Measurements from ENCODE around the gene MYO7B.

MYO7B gene
- long read RNA-seq, donor 1 = 0 reads
- long read RNA-seq, donor 2, partial matches to known transcripts = 0 of 1 reads
- long read RNA-seq, donor 2, other reads (novel, unspliced or antisense) = 0 of 1 reads
- long read RNA-seq, donor 3 = 0 reads
- long read RNA-seq, donor 4 = 0 reads
- long read RNA-seq, donor 5 = 0 reads
- long read RNA-seq, donor 6, partial matches to known transcripts = 0 of 4 reads
- long read RNA-seq, donor 6, other reads (novel, unspliced or antisense) = 0 of 4 reads
- long read RNA-seq, donor 7 = 0 reads
- long read RNA-seq, donor 8 = 0 reads

DNA sequence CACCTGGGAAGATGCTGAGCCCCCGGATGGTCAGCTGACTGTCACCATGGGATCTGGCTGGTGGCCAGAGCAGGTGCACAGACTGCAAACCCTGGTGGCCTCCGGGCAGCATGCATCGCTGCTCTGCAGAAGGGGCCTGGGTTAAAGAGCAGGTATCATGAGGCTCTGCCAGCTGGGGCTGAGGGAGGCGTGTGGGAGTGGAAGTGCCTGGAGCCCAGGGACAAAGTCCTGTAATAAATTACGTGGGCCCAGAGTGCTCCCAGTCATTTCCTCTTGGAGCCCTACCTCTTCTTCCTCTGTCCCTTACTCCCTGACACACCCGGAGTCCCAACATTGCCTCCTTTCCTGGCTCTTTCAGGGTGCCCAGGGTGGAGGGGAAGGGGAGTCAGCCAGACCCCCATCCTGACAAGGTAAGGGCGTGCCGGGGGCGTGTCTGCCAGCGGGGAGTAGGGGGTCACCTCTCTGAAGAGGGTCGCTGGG is at the start of gene MYO7B:
Gene MYO7B (plus strand): TSS at position 262 of the 480 bp plus-strand sequence. CDS start 24,040 bp downstream, outside the sequence.
- DNase-seq = peak; percentile 51

DNA sequence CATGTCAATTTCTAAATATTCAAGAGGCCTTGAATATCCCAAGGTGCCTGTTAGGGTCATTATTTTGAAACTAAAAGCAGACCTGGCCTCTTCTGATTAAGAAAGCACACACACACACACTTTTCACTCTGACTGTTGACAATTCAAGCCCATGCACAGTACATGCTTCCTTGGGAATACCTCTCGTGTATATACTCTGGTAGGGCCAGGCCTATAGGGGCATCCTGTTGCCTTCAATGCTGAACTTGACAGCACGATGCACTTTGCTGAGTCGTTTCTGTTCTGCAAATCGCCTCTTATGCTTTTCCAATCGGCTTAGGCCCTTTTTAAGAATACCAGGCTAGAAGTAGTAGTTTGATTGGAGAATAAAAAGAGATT is 49.8 kb upstream of the MYO7B start:
- no peak for DNase-seq

DNA sequence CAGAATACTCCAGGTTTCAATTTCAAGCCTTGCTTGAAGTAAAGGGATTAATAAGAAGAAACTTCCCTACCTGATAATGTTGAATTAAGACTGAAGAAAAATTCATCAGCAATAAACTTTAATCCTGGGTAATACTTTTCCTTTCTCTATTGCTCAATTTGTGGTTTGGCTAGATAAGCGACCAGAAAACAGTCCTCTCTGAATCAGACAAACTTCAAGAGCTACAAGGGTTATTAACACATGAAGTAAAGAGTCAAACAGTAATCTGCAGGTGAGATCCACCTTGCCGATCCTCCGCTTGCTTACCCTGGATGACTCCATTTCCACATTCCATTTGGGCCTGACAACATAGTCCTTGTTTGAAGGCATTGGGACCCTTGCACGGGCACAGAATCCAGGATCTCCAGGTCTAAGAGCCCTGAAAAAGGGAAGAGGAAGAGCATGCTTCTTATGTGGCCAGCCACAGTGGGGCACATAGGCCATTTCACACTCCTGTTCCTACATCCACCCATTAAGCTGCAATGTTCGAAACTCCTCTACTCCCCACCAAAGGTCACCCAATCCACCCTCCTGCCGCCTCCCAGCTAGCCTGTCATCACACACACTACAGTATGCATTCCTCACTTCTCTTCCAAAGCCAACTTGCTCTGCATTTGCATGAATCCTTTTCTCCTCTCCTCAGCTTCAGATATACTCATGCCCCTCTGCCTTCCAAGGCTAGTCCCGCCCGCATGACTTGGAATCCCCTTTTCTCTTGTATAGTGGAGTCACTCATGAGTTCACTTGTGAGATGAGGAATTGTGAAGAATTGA is 49.0 kb upstream of the MYO7B start:
- DNase-seq = no peak

DNA sequence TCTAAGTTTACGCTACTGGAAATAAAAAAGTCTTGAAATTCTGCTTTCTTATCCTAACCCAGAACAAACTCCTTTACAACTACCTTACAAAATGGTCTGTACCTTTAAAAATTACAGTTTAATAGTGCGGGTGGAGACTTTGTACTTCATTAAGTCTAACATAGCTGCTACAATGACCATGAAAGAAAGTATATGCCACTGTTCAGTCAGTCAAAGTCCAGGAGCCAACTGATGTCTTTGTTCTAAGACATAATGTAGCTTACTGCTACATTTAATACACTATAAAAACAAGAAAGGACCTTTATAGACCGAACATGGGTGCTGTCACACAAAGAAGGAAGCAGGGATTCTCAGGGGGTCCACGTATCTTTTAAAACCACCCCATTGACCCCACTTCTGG is 45.2 kb upstream of the MYO7B start:
- DNase-seq = no peak

DNA sequence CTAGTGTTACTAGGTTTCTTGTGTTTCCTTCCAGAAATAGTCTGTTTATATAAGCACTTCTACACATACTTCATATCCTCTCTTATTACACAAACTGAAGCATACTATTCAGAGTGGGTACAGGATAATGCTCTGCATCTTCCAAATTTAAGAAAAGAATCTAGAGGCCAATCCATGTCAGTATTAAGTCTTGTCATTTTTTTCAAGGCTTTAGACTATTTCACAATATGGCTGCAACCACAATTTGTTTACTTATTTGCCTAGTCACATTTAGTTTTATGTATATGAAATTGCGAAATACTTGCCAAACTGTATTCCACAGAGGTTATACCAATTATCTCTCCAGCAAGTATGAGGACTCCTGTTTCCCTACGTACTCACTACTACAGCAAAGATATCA is 37.1 kb upstream of the MYO7B start:
- DNase-seq = no peak

DNA sequence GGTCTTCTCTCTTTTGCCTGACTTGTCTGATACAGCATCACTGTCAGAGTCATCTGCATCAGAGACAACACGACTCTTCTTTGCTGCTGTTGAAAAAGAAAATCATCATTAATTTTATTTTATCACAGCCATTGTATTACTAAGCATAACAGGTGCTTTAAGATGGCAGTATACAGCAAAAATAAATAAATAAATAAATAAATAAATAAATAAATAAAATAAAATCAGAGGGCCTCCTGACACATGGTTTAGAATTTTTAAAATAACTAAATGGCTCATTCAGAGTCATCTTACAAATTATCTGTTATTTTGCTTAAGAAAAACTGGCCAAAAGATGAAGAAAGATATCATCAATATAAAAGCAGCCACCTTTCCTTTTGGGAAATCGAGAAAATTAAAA is 32.0 kb upstream of the MYO7B start:
- DNase-seq = no peak

DNA sequence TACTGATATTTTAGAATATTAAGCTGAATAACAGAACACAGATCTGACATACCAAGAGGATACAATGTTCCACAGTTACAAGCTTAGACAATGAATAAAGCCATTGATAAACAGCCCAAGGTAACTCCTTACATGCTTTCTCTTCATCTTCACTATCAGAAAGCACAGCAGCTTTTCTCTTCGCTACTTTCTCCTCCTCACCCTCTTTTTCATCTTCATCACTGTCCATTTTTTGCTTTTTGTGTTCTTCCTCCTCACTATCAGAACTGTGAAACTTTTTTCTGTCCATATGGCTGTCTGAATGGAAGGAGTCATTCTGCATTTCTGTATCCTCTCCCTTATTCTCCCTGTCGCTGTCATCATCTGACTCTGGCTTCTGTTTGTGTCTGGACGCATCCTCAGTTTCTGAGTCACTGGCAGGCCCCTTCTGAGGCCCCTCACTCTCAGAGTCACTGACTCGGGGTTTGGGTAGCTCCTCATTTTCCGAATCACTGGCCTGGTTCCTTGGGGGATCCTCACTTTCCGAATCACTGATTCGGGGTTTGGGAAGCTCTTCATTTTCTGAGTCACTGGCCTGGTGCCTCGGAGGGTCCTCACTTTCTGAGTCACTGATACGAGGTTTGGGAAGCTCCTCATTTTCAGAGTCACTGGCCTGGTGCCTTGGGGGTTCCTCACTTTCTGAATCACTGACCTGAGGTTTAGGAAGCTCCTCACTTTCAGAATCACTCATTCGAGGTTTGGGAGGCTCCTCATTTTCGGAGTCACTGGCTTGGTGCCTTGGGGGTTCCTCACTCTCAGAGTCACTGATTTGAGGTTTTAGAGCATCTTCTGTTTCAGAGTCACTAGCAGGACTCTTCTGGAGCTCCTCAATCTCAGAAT is 30.7 kb upstream of the MYO7B start:
- DNase-seq = no peak

DNA sequence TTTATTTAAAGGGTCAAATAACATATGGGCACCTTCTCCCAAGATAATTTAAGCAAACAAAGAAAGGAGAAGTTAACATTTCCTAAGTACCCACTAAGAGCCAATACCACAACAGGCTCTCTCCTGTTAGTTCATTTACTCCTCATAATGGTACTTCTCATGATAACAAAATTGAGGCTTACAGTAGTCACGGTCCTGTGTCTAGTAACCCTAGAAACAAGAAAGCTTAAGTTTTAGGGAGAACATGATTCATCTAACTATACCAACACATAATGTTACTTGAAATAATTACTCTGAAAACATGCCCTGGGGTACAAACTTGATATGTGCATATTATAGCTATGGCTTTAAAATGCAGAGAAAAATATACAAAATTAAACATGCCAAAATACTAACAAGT is 29.0 kb upstream of the MYO7B start:
- DNase-seq = no peak

DNA sequence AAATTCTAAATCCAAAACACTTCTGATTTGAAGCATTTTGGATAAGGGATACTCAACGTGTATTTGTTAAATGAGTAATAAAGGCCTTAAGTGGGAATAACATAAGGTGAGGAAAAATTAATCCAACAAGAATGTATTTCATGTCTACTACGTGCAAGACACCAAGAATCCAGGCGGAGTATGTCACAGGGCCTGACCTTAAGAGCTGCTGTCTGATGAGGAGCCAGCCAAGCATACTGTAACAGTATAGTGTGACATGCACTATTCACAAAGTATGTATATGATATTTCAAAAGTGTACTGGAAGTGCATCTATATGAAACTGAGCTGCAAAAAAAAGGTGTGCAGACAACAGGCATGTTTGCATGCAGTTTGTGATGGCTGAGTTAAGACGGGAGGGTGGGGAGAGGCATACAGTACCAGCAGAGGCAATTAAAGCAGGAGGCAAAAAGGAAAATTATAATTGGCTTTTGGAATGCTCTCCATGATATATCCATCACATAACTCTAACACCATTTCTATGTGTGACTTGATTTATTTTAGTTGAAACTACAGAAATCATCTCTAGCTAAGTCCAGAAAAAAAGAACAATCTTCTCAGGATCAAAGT is 27.4 kb upstream of the MYO7B start:
- no peak for DNase-seq

DNA sequence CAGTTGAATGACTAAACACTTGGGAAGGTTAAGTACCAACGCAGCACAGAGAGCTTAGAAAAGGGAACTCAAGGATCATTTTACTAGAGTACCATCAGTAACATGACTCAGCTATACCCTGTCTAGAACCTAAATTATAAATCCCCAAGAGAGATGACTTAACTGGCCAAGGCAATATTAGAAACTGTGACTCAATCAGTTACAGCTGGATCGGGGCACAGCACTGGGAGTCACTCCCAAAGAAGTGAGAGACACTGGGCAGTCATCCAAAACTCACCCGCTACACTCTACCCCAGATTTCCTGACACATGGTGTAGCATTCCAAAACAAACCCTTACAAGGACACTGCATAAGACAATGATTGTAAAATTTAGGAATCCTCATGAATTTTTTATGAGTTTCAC is 26.9 kb upstream of the MYO7B start:
- DNase-seq = no peak

DNA sequence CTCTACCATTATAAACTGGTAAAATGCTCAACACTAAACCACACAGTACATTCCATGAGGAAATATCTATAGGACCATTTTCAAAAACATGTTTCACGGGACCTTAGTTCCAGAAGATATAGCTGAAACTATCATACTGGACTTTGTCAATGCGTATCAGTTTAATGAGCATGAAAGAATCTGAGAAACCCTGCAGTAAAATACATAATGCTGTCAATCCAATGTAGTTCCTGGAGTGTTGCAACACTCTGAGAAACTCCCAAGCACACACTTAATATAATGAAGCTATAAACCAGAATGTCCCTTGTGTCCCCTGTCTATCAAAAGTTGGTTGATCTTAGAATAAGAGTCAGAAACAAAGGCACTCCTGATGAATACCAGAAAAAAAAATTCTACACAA is 25.4 kb upstream of the MYO7B start:
- DNase-seq = no peak

DNA sequence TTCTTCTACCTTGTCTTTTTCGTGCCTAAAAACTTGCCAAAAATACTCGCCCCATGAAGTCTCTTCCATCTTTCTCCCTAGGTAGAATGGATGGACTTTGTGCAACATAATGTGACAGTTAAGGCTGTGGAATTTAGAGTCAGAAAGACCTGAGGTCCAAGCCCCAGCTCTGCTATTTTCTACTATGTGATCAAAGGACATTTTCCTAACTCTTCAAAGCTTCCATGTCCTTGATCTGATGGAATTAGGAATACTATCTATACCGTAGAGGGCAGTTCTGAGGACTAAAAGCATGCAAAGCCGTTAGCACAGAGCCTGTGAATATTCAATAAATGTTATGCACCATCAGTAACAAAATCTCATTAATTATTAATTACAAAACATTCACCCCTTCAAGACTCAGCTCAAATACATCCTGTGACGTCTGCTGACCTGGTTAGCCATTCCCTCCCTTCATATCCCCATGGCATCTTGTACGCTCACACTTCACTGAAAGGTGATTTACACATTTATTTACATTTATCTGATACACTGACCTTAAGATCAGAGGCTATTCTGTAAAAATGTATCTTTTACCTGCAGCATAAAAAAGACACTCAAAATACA is 24.3 kb upstream of the MYO7B start:
- DNase-seq = no peak

DNA sequence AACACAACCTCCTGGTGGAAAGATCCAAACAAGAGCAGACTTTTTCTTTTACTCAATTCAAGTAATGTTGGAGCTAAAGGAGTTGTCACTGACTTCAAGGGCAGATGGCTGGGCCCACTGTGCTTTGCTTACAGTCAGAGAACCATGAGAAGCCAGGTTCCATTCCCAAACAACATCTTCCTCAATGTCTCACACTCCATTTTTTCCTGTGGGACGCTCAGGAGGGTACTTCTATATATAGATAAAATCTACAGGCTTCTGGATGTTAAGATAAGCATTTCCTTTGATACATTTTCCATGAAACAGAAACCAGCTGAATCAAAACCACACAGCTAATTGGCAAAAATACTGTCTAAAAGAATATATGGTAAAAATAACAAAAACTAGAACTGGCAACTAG is 23.6 kb upstream of the MYO7B start:
- no peak for DNase-seq

DNA sequence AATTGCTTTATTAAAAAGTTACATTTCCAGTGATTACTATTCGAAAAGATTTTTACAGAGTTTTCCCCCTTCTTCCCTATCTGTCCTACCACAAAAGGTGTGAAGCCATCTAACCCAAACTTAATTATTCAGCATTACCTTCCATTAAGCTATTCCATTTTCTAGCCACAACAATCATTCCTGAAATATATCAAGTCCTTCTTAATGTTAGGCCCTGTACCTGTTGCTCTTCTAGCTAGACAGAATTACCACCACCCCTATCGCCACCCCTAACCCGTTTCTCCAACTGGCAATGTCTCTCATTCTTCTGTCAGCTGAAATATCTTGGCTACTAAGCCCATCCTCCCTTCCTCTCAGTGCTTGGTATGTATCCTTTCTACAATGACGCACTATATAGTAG is 23.1 kb upstream of the MYO7B start:
- DNase-seq = no peak

DNA sequence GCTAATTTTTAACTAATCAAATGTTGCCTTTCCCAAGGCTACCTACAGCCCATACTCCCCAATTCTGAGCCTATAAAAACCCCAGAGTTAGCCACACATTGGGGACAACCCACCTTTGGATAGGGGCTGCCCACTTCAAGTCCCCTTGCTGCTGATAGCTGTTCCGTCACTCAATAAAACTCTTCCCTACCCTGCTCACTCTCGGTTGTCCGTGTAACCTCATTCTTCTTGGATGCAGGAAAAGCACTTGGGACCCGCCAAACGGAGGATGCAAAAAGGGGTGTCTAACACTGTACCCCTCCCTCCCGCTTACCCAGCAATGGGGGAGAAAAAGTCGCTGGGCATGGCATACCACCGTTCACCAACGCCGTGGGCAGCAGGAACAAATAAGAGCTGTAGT is 21.4 kb upstream of the MYO7B start:
- DNase-seq = no peak

DNA sequence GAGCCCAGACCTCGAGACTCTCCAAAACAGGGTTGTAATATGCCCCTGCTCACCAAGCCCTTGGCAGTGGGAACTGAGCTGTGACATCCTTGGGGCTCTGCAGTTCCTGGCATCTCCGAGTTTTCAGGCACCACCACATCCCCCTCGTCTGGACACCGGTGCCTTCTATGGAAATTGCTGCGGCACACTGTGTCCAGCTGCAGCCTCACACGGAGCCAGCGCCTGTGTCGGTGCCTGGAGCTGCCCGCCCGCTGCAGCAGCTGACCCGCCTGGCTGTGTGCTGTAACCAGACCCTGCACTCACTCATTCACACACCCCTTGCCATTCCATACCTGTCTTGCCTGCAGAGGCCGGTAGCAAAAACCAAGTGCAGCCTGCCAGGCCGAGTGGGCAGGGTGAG is 21.0 kb upstream of the MYO7B start:
- DNase-seq = no peak

DNA sequence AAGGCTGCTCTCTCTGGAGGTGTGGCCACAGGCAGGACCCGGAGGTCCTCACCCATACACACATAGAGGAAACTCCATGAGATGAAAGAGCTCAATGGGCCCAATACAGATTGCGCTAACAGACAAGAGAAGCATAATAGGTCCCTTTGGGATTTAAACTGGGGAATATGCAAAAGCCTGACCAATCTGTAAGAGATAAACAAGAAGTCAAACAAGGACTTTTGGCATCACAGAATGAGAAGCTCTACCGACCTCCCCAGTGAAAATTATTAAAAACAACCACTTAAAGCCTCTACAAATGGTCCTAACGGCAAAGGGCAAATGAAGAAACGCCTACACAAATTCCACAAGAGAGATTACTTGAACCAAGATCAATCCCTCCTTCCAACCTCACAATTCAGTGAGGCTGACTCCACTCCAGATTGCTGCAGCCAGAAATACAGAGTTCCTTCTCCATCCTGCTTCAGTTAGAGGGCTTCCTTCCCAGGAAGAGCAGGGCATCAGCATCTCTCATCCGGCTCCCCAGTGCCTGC is 20.0 kb upstream of the MYO7B start:
- DNase-seq = no peak

DNA sequence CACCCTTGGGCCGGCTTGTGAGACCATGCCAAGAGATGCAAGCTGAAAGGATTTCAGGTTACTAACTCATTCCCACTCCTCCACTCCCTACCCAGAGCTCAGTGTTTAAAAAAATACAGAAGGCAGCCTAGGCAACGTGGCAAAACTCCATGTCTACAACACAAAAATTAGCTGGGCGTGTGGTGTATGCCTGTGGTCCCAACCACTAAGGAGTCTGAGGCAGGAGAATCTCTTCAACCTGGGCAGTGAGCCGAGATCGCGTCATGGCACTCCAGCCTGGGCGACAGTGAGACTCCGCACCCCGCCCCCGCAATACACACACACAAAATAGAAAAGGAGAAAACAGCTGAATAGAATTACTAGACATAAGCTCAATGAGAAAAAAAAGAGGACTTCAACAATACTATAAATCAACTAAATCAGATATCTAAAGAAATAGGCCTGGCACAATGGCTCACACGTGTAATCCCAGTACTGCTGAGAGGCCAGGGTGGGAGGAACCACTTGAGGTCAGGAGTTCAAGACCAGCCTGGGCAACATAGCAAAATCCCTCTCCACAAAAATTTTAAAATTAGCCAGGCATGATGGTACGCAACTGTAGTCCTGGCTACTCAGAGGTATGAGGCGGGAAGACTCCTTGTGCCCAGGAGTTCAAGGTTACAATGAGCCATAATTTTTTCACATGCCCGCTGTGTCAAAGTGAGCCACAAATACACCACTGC is 19.3 kb upstream of the MYO7B start:
- DNase-seq = no peak

DNA sequence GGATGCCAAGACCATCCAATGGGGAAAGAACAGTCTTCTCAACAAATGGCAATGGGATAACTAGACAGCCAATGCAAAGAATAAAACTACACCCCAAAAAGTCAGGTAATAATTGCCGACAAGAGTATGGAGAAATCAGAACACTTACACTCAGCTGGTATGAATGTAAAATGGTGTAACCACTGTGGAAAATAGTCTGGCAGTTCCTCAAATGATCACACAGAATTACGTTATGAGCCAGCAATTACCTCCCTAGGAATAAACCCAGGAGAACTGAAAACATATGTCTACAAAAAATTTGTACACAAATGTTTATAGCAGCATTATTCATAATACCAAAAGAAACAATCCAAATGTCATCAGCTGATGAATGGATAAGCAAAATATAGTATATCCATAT is 18.0 kb upstream of the MYO7B start:
- no peak for DNase-seq

DNA sequence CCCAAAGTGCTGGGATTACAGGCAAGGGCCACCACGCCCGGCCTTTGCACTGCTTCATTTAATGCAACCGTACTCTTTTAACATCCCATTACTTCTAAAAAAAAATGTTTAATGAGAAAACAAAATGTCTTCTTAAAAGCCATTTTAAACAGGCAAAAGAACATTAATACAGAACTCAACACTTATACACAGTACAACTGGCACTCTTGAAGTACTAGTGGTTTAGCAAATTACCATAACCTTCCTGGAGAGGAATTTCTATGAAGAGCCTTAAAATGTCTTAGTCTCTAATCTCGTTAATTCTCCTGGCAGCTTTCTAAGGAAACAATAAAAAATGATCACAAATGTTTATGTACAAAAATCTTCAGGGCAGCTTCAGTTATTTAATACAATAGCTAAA is 15.1 kb upstream of the MYO7B start:
- no peak for DNase-seq
